GM21447 (cell line): ENCODE measurements around the gene EPS8.

Experiments
- ATAC-seq: cut with Tn5 transposase; IDR thresholded peaks from one replicate; pipeline ENCODE4 v1.9.1; 2021; ENCODE audit not compliant: unreplicated experiment

EPS8 gene

DNA sequence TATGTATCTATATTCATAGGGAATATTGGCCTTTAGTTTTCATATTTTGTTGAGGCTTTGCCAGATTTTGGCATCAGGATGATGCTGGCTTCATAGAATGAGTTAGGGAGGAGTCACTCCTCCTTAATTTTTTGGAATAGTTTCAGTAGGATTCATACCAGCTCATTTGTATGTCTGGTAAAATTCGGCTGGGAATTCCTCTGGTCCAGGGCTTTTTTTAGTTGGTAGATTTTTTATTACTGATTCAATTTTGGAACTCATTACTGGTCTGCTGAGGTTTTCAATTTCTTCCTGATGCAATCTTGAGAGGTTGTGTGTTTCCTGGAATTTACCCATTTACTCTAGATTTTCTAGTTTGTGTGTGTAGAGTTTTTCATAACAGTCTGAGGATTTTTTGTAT, 175.2 kb downstream of the EPS8 start:
- no peak for ATAC-seq

DNA sequence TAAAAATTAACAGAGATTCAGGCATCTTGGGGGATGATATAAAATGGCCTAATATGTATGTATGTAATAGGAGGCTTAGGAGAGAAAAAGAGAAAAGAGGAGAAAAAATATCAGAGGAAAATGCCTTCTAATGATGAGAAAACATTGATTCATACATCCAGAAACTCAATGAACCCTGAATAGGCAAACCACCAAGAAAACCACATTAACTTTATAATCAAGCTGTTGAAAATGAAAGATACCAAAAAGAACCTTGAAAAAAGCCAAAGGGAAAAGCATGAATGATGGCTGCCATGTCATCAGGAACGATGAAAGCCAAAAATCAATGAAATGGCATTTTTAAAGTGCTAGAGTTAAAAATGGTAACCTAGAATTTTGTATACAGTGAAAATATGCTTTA, 180.2 kb downstream of the EPS8 start:
- ATAC-seq = no peak

DNA sequence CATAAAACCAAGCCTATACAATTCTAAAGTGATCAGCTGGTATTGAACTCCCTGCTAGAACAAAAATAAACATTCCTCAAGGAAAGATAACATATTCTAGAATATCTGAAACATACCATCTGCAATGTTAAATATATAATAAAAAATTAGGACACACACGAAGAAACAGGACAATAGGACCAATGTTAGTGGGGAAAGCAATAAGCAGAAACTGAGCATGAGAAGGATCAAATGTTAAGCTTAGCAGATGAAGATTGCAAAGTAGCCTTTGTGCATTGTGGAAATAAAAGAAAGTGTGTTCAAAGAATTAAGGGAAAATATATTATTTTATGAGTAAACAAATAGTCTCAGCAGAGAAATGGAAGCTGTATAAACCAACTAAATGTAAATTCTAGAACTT, 180.8 kb downstream of the EPS8 start:
- no peak for ATAC-seq

DNA sequence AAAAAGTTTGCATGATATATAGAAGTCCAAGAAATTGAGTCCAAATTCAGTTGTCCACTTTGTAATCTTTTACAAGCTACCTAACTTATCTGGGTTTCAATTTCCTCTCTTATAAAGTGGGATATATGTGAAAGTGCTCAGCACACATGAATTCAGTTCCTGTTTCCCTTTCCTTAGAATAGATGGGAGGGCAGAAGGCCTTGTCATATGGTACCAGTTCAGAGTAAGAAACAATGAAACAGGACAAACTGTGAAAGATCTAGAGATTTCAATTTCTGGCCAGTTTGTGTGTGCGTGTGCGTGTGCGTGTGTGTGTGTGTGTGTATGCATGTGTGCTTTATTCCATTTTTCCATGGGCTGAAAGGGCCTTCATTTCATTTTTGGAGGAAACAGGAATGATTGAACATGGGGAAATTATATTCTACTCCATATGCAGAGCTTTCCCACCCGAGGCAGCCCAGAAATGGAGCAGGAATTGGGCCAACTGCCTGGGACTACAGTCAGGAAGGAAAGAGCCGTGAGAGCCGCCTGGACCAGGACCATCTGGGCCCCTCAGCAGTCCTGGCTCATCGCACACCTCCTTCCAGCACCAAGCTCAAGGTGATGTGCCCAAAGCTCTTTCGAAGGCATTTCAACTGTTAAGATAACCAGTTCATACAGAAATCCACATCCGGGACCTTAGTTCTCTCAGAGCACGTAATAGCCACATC, 183.2 kb downstream of the EPS8 start:
- ATAC-seq = no peak

DNA sequence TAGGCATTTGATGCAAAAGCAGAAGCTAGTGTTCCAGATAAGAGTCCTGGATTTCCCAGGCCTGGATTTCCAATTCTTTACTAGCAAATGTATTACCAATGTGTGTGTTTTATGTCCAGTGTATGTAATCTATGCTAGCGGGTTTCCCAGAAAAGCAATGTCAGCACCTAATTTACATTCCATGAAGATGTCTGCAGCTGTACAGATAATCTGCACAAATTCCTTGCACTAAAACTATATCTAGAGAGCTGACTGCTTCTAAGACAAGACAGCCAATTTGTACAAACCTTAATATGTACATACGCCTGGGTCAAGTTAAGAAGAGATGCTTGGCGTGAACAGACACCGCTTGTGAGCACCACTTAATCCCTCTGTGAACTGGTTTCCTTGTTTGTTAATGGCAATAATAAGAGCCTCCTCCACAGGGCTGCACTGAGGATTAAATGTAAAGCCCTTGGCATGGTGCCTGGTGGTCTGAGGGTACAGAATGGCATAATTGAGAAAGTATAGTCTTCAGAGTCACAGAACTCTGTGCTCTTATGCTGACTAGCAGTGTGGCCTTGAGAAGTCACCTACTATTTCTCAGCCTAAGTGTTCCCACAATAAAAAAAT, 185.6 kb downstream of the EPS8 start:
- ATAC-seq = no peak

DNA sequence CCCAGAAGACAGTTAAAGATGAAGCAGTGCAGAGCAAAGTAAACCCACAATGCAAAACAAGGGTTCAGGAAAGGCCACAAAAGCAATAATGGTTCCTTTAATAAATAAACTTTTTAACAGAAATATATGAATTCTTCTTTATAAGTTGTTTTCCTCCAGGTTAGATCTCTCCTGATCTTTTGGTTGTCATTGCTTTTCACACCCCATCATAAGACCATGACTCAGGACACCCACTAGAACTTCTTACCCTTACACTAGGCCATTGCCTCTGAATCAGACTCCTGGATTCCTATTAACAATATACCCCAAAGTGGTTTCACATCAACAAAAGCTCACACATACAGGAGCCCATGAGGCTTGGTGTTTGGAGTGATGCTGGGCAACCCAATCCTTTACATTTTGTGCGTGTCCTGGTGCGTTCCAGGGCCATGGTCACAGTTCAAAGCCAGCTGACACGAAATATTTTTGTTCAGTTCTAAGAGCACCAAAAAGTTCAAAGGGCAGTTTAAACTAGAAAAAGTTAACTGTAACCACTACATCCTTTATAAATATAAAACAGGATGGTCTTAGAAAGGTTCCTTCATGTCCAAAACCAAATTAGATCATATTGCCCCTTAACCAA, 187.0 kb downstream of the EPS8 start:
- no peak for ATAC-seq

DNA sequence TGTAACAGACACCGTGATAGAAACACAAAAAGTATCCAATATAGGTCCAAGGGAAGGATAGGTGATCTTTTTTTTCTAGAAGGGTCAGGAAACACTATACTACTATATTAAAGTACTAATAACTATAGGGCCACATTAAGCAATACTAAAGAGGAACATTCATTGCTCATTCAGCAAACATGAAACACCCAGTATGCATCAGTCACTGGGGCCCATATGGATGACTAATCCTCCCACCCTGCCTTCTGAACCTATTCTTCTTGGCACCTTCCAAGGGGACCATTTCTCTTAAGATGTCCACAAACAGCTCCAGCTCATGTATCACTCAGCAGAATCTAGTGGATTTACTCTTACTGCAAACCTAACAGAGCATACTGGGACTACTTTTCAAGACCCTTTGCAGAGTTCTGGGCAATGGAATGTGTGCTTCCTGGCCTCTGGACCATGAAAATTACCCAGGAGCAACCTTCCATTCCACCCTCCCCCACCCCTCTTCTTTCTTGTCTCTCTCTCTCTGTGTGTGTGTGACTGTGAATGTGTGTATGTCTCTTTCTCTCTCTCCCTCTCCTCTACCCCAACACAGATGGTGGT, 187.9 kb downstream of the EPS8 start:
- ATAC-seq = no peak

DNA sequence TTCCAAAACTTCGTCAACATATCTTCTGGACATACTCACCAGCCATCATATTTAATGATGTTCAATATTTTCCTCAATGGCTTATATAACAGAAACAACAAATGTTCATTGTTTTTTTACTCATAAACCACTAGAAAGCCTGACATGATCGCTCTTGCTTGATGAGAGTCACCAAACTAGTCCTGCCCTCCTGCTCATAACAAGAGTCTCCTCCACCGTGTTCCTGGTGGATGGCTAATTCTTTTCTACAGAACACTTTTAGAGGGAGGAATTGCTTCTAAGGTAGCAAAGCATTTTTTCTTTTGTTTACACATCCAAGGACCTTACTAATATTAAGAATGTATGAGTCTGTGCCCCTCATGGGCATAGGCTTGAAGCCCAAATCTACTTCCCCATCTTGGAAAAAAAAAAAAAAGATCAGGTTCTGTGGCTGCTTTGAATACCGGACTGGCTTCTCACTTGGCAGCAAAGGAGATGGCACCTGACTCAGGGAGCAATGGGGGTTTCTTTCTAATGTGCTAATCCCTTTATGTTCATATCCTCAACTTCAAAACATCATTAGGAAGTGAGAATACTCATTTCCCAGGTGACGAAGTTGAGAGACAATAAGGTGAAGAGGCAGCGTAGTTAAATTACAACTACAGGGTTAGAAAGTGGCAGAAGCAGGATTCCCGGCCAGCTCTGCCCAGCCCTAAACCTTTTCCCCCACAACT, 188.8 kb downstream of the EPS8 start:
- ATAC-seq = no peak

DNA sequence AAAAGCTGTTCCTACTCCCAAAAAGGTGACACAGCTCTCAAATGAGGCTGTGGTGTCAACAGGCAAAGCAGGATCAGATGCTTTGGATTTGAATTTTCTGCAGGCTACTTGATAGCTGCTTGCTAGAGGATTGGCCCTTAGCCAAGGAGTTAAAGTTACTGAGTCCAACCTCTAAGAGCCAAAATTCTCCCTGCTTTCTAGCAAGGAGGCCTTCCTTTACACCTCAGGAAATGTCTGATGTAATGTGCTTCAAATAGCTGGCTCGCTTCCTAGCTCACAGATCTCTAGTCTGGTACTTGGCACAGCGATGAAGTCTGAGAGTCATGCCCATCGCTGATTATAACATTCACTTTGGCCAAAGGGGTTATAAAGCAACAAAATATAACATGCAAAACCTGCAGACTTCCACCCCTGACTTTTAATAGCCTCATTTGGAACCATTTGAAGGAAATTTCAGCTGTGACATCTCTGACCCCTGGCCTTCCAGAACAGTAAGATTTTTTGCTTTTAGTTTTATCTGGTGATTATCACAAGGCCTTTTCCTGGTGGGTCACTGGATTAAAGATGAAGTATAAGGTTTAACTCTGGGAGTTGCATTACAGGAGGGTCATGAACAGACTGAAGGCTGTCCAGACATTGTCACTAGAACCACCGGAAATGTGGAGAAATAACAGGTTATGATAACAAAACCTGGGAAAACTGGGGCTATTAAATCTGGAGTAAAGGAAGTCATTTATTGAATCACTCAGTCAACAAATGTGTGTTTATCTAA, 189.7 kb downstream of the EPS8 start:
- ATAC-seq = no peak

DNA sequence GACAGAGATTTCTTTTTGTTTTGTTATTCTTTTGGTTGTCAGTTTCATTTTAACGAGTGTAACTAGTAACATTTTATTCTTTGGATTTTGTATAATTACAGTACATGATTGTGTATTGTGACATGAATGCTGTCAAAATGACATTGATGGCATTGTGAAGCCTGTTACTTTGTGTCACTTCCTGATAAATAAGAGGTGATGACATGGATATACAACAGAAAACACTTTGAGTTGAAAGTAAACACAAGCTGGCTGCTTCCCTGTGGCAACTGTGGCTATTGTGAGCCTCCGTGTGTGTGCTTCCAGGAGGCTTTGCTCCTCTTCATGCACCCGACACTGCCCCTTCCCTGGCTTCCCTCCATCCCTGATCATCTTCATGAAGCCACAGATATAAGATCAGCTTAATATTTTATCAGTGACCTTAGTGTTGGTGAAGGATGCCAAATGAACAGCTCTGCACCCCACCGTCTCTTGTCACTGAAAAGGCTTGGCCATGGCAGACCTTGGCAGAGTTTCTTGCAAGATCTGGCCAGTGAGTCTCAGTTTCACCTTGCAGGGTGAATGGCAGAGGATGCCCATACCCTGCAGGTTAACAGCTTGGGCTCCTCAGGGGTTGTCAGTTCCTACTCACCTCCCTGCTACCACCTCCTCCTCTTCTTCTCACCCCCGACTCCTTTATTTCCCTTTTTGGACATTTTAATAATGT, 191.9 kb downstream of the EPS8 start:
- no peak for ATAC-seq

DNA sequence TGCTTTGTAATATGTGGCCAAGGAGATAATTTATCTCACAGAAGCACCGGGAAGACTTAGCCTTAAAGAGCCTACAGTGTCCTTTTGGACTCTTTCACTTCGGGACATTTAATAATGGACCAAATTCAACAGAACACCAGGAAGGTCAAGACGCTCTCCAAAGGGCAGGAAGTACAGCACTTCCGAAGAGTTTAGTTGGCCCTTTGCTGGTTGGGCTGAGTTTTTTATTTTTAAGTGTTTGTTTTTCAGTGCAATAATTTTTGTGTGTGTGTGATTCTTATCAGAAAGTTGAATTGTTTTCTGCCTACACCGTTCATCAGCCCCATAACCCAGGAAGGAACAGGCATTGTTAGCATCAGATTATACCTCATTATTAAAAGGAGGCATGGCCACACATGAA, 193.0 kb downstream of the EPS8 start:
- ATAC-seq = no peak

DNA sequence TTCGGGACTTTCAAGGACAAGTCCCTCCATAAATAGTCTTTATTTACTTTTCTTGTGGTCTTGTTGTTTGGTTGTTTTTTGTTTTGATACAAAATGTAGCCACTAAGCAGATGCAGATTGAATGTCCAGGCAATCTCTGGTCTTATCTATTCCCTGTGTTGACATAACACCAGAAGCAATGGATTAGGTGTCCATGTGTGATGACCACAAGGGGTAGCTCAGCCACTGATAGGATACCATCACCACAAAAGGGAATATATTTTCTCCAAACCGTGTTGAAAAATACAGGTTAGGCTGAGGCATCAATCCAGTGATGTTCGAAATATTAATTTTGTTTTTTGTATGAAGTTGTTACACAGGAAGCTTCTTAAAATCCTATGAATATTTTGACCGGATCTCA, 196.3 kb downstream of the EPS8 start:
- no peak for ATAC-seq

DNA sequence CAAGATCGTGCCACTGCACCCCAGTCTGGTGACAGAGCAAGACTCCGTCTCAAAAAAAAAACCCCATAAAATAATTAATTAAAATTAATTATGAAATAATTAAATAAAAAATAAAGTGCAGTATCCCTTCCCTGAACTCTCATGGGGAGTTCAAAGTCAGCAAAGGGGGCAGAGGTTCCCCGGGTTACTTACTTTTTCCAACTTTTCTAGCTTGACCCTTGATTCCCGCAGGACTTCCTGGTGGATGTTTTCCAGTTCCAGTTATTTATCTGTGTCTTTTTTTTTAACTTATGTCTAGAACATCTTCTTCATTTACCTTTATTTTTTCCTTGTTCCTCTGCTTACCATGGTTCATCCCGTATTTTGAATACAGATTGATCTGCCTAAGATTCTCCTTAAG, 197.4 kb downstream of the EPS8 start:
- ATAC-seq = no peak

DNA sequence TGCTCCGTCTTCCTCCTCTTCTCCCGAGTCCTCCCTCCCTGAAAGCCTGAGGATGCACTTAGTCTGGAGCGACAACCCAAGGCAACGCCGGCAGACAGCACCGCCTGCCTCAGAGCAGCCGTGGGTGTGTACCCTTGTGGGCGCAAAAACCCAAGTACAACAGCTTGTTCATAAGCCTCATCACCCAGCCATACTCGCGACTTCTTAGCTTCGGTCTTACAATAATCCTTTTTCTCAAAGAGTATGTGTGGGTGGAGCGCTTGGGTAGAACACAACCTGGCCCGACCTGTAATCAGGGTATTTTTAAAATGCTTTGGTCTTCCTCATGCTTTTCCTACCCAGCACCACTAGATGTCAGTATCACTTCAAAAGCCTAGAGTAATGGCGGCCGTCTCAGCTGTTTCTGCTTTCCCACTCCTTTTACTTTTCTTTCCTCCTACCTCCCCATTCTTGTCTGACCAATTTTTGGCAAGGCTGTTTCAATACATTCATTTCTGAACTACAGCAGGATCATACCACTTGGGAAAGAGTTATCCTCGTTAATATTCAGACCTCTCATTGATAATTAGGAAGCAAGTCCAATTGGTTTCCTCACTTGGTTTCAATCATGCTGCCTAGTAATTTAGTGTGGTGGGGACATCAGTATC, 198.9 kb downstream of the EPS8 start:
- ATAC-seq = peak; percentile 93

DNA sequence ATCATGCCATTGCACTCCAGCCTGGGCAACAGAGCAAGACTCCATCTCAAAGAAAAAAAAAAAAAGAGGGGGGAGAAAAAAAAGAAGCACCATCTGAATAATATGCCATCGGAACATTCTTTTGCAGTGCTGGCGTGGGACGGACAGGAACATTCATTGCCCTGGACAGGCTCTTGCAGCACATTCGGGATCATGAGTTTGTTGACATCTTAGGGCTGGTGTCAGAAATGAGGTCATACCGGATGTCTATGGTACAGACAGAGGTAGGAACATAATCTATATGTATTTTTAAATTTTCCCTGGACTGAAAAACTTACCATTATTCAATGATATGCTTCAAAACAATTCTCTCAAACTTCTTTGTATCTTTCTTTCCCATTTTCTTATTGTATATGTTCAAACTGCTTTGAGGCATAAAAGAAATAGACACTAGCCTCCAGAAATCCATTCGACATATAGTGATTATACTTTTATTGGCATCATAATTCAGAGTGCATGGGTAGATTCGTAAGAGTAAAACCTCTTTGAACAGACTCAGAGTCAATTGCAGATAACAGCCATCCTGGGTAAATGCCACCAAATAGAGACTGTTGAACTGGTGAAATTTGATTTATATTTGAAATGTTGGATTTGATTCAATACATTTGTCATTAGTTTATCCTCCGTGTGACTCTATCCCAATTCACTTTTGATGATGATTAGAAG, 199.7 kb downstream of the EPS8 start:
- ATAC-seq = no peak

DNA sequence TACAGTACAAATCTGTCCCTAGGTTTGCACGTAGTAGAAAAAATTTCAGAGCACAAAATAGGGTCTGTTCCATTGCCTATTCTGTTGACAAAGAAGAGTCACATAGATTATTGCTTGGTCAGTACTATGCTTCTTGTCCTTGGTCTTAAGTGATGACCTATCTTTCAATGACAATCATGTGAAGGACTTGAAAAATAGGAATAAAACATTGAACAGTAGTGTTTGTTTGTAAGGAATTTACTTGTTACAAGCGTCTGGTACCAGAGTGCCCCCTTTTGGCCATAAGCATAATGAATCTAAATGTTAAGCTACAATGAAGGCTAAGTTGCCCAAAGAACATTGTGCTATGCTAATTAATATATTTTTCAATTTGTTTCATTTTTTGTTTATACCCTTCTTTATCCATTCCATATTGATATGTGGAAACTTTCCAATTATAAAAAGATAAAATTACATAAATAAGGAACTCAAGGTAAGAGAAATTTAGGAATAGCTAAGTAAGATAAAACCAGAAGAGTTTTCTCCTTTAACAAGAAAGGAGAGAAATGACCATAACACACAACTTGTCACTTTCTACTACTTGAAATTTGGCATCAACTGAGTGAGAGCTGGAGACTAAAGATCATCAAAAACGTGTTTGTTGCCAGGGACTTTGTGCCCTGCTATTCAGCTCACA, 204.7 kb downstream of the EPS8 start:
- ATAC-seq = no peak

DNA sequence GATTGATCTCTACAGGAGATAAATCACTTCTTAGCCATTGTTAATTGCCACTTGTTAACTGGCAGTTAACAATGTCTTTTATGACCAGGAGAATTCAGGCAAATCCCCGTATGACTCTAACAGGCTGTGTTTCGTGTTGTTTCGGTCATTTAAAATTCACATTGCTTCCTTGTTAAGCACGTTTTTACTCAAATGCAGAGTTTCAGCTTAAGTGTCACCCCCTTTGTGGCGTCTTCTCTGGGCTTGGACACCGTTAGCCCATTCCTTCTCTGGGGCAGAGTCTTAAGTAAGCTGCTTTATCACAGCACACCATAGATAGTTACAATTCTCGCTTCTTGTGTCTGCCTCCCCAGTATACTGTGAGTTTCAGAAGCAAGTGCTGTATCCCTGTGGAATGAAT, 205.4 kb downstream of the EPS8 start:
- no peak for ATAC-seq

DNA sequence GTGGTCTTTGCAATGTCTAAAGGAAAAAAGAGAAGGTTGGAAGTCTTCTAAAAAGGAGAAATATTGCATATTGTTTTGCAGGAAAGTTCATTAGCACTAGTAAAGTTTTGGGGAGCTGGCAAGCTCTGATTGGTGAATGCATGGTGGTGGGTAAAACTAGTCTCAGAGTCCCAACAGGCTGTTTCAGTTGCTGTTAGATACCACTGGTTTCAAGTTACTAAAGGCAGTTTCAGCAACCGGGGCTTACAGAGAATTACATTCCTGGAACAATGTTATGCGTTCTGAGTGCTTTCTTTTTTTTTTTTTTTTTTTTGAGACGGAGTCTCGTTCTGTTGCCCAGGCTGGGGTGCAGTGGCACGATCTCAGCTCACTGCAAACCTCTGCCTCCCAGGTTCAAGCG, 208.2 kb downstream of the EPS8 start:
- ATAC-seq = no peak

DNA sequence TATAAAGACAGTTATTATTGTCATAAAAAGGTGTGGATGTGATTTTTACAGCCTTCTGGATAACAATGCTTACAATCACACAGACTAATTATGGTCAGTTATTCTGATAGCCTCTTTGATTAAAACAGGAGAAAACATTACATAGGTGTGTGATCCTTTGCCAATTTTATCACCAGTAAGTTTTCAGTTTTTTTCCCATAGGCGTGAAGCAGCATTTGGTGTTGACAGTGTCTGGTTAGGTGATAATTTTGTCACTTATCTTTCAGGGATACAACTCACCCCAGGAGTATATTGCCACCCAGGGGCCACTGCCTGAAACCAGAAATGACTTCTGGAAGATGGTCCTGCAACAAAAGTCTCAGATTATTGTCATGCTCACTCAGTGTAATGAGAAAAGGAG, 208.8 kb downstream of the EPS8 start:
- no peak for ATAC-seq
